Neuronal stem cell (in vitro differentiated cells): ENCODE measurements around the gene CHMP1B.

Source experiments
- DNase-seq: peaks from one replicate; pipeline ENCODE4 v3.0.0-alpha.2; 2013; ENCODE audit warnings: low spot score
- H2AFZ ChIP-seq: one replicate; pipeline ENCODE4 v1.6.1; 2013; ENCODE audit warnings: mild to moderate bottlenecking, low read length, inconsistent platforms
- H2AK5ac ChIP-seq: 2 replicates; pipeline ENCODE4 v1.6.1; 2013; ENCODE audit warnings: low read depth, mild to moderate bottlenecking, inconsistent platforms, low read length, moderate library complexity, mixed read lengths
- H2BK120ac ChIP-seq: 2 replicates; pipeline ENCODE4 v1.6.1; 2013; ENCODE audit warnings: low read depth, mild to moderate bottlenecking, inconsistent platforms, low read length, moderate library complexity, mixed read lengths
- H2BK12ac ChIP-seq: one replicate; pipeline ENCODE4 v1.6.1; 2013; ENCODE audit warnings: low read length, inconsistent platforms
- H2BK15ac ChIP-seq: 2 replicates; pipeline ENCODE4 v1.6.1; 2013; ENCODE audit warnings: mild to moderate bottlenecking, low read length, inconsistent platforms, mixed read lengths
- H2BK5ac ChIP-seq: one replicate; pipeline ENCODE4 v1.6.1; 2013; ENCODE audit warnings: inconsistent platforms, mild to moderate bottlenecking, low read length, moderate library complexity
- H3K14ac ChIP-seq: one replicate; pipeline ENCODE4 v1.6.1; 2013; ENCODE audit warnings: low read length, inconsistent platforms
- H3K18ac ChIP-seq: 2 replicates; pipeline ENCODE4 v1.6.1; 2013; ENCODE audit warnings: low read length, inconsistent platforms
- H3K23ac ChIP-seq: 2 replicates; pipeline ENCODE4 v1.6.1; 2013; ENCODE audit warnings: low read depth, mild to moderate bottlenecking, mixed read lengths, low read length, inconsistent platforms; ENCODE audit not compliant: poor library complexity
- H3K27ac ChIP-seq: replicated peaks from 3 replicates; pipeline ENCODE4 v1.5.1; 2013; ENCODE audit warnings: low read length, inconsistent platforms
- H3K27me3 ChIP-seq, 3 experiments: 2 replicates each; pipeline ENCODE4 v1.6.1; 2013; ENCODE audit warnings: low read length in 3 of 3, mild to moderate bottlenecking in 2 of 3, inconsistent platforms in 1 of 3, low read depth in 1 of 3, mixed read lengths in 1 of 3, moderate library complexity in 1 of 3; ENCODE audit not compliant: control insufficient read depth in 3 of 3, insufficient read depth in 3 of 3
- H3K36me3 ChIP-seq, 2 donors: replicated peaks in 1 of 2; 2 replicates each; pipeline ENCODE4 v1.6.1; 2013; ENCODE audit warnings: low read length in 2 of 2; ENCODE audit not compliant: control insufficient read depth in 2 of 2, insufficient read depth in 2 of 2
- H3K4ac ChIP-seq: 2 replicates; pipeline ENCODE4 v1.6.1; 2013; ENCODE audit warnings: inconsistent platforms, mild to moderate bottlenecking, low read length, moderate library complexity
- H3K4me1 ChIP-seq, 2 donors: 1 replicate in 1 of 2; 2 replicates in 1 of 2; pipeline ENCODE4 v1.6.1; 2013; ENCODE audit warnings: low read length in 2 of 2, low read depth in 1 of 2; ENCODE audit not compliant: control insufficient read depth in 2 of 2, insufficient read depth in 1 of 2
- H3K4me2 ChIP-seq: one replicate; pipeline ENCODE4 v1.6.1; 2013; ENCODE audit warnings: mild to moderate bottlenecking, low read length, inconsistent platforms; ENCODE audit not compliant: insufficient read depth, poor library complexity, severe bottlenecking
- H3K4me3 ChIP-seq, 2 donors: 2 replicates each; pipeline ENCODE4 v1.5.1; 2013; ENCODE audit warnings: low read length in 2 of 2, mild to moderate bottlenecking in 2 of 2, inconsistent platforms in 1 of 2, moderate library complexity in 1 of 2
- H3K79me1 ChIP-seq: one replicate; pipeline ENCODE4 v1.6.1; 2013; ENCODE audit warnings: low read depth, mild to moderate bottlenecking, inconsistent platforms, low read length, moderate library complexity
- H3K9ac ChIP-seq: one replicate; pipeline ENCODE4 v1.6.1; 2013; ENCODE audit warnings: mild to moderate bottlenecking, low read depth, low read length, inconsistent platforms; ENCODE audit not compliant: poor library complexity
- H3K9me3 ChIP-seq, 2 donors: replicated peaks in 1 of 2; 2 replicates each; pipeline versions ENCODE3 to v1.6.1; 2013; ENCODE audit warnings: low read length in 2 of 2, mild to moderate bottlenecking in 2 of 2, inconsistent platforms in 1 of 2, low read depth in 1 of 2, mixed read lengths in 1 of 2, moderate library complexity in 1 of 2; ENCODE audit not compliant: control insufficient read depth in 2 of 2, insufficient read depth in 1 of 2
- H4K8ac ChIP-seq: one replicate; pipeline ENCODE4 v1.6.1; 2013; ENCODE audit warnings: low read depth, mild to moderate bottlenecking, inconsistent platforms, low read length, moderate library complexity
- H4K91ac ChIP-seq: one replicate; pipeline ENCODE4 v1.6.1; 2013; ENCODE audit warnings: low read length, low read depth, mild to moderate bottlenecking, inconsistent platforms; ENCODE audit not compliant: poor library complexity
- WGBS, 2 donors: extraction: QIAGEN DNeasy Blood & Tissue Kit; methylation state at CpG; one replicate each; pipeline ENCODE4 v1.1.7; 2013; ENCODE audit warnings: missing lambda C conversion rate in 2 of 2, mixed read lengths in 1 of 2; ENCODE audit not compliant: insufficient read length in 2 of 2, insufficient replicate concordance in 1 of 2; ENCODE audit errors: extremely low coverage in 2 of 2; 5-methylcytosine and 5-hydroxymethylcytosine counted together

Gene CHMP1B

DNA sequence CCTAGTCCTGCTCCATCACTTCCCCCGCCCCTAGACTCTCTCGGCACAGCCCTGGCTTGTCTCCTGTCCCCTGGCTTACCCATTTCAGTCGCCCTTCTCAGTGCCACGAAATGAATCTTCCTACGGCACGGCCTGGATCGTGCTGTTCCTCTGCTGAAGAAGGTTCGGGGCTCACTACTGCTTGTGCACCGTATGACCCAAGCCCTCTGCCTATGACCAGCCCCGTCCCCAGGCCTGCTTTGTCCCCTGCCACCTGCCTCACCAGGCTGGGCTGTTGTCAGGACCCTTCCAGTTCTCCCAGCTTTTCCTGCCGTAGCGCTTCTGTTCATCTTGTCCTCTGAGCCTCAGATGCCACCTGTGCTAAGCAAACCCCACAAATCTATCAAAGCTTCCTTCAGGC is 13.9 kb downstream of the CHMP1B start:
- no peak overlapping the region for H3K9ac ChIP-seq
- no peak overlapping the region for H2BK5ac ChIP-seq
- no peaks in the 10 kb centered on the region for H3K79me1 ChIP-seq
- DNase-seq = no peak
- H3K4me3 ChIP-seq = peak overlapping the region in 1 of 2 donors; percentile 57
- H3K4me2 ChIP-seq = no peak overlapping the region
- no peaks in the 10 kb centered on the region for H3K4me1 ChIP-seq
- no peak overlapping the region for H4K8ac ChIP-seq
- no peak overlapping the region for H2BK15ac ChIP-seq
- no peak overlapping the region for H3K27ac ChIP-seq
- H3K27me3 ChIP-seq = no peaks in the 10 kb centered on the region
- H3K18ac ChIP-seq = no peak overlapping the region
- no peak overlapping the region for H4K91ac ChIP-seq
- WGBS, 2 donors = no CpG with 5 or more reads among the region's 12 CpGs
- H3K36me3 ChIP-seq = peaks cover 0 to 19% of the 10 kb centered on the region in 2 donors
- no peak overlapping the region for H2BK12ac ChIP-seq
- no peak overlapping the region for H2AK5ac ChIP-seq
- H2BK120ac ChIP-seq = no peak overlapping the region
- H3K9me3 ChIP-seq = no peaks in the 10 kb centered on the region
- no peak overlapping the region for H3K14ac ChIP-seq
- H3K4ac ChIP-seq = no peak overlapping the region
- H2AFZ ChIP-seq = no peak overlapping the region
- no peak overlapping the region for H3K23ac ChIP-seq

GRCh38 chr18:11866329-11866728 is 15.1 kb downstream of the CHMP1B start:
- H4K8ac ChIP-seq = no peak overlapping the region
- H4K91ac ChIP-seq = no peak overlapping the region
- no peak overlapping the region for H3K14ac ChIP-seq
- no peak overlapping the region for H3K27ac ChIP-seq
- H2BK15ac ChIP-seq = no peak overlapping the region
- H2AFZ ChIP-seq = no peak overlapping the region
- no peak overlapping the region for H2AK5ac ChIP-seq
- H3K9me3 ChIP-seq = no peaks in the 10 kb centered on the region
- no peaks in the 10 kb centered on the region for H3K79me1 ChIP-seq
- H3K4me3 ChIP-seq = no peak overlapping the region
- no peak overlapping the region for H3K9ac ChIP-seq
- peaks cover 0 to 23% of the 10 kb centered on the region in 2 donors for H3K36me3 ChIP-seq
- no peaks in the 10 kb centered on the region for H3K27me3 ChIP-seq
- H3K4me2 ChIP-seq = no peak overlapping the region
- no peaks in the 10 kb centered on the region for H3K4me1 ChIP-seq
- no peak overlapping the region for H3K18ac ChIP-seq
- no peak for DNase-seq
- H3K4ac ChIP-seq = no peak overlapping the region
- H3K23ac ChIP-seq = peak overlapping the region; percentile 2
- H2BK120ac ChIP-seq = no peak overlapping the region
- H2BK5ac ChIP-seq = no peak overlapping the region
- no CpG with 5 or more reads among the region's 10 CpGs for WGBS, 2 donors
- H2BK12ac ChIP-seq = no peak overlapping the region

DNA sequence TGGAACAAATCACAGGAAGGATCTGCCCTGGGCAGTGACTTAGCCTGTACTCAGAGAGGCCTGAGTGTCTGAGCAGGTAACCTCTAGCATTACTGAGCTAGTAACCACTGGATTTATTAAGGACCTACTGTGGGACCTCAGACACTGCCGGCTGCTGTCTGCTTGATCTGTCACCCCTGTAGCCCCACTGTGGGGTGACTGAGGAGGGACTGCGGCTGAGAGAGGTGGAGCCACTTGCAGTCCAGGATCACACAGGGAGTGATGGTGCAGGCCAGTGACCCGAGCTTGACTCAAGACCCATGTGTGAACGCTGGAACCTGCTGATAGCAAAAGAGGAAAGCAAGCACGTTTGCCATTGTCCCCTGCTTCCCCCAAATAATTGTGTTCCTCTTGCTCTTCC is 15.6 kb downstream of the CHMP1B start:
- Histone ChIP-seq H3K9me3 (no peaks in the 10 kb centered on the region), H4K8ac (no peak overlapping the region)
- WGBS, 2 donors = no CpG with 5 or more reads among the region's 5 CpGs

GRCh38 chr18:11868230-11868629 is 17.0 kb downstream of the CHMP1B start:
- no peaks in the 10 kb centered on the region for H3K9me3 ChIP-seq
- H3K27me3 ChIP-seq = no peaks in the 10 kb centered on the region
- no peak overlapping the region for H2BK15ac ChIP-seq
- WGBS, 2 donors = no CpG with 5 or more reads among the region's 8 CpGs
- no peak overlapping the region for H4K91ac ChIP-seq
- H3K36me3 ChIP-seq = peaks cover 0 to 33% of the 10 kb centered on the region in 2 donors
- no peak overlapping the region for H2AK5ac ChIP-seq
- H2AFZ ChIP-seq = no peak overlapping the region
- H3K79me1 ChIP-seq = no peaks in the 10 kb centered on the region
- H3K14ac ChIP-seq = no peak overlapping the region
- no peak overlapping the region for H3K18ac ChIP-seq
- no peak overlapping the region for H2BK5ac ChIP-seq
- no peak overlapping the region for H3K27ac ChIP-seq
- H2BK12ac ChIP-seq = no peak overlapping the region
- no peaks in the 10 kb centered on the region for H3K4me1 ChIP-seq
- H3K23ac ChIP-seq = no peak overlapping the region
- H3K9ac ChIP-seq = no peak overlapping the region
- H3K4me3 ChIP-seq = no peak overlapping the region
- H2BK120ac ChIP-seq = no peak overlapping the region
- DNase-seq = no peak
- H4K8ac ChIP-seq = no peak overlapping the region
- no peak overlapping the region for H3K4me2 ChIP-seq
- no peak overlapping the region for H3K4ac ChIP-seq

More for the DNA sequence above, 15.6 kb downstream of the CHMP1B start:
- no peak overlapping the region for H3K18ac ChIP-seq
- no peak overlapping the region for H2AK5ac ChIP-seq
- no peak overlapping the region for H2BK5ac ChIP-seq
- H3K27me3 ChIP-seq = no peaks in the 10 kb centered on the region
- no peak overlapping the region for H4K91ac ChIP-seq
- peak overlapping the region; percentile 2 for H3K23ac ChIP-seq
- no peak for DNase-seq
- H3K79me1 ChIP-seq = no peaks in the 10 kb centered on the region
- H3K9ac ChIP-seq = no peak overlapping the region
- H3K4me2 ChIP-seq = no peak overlapping the region
- H3K27ac ChIP-seq = no peak overlapping the region
- H3K4me3 ChIP-seq = no peak overlapping the region
- H3K4me1 ChIP-seq = no peaks in the 10 kb centered on the region
- H3K14ac ChIP-seq = no peak overlapping the region
- no peak overlapping the region for H2AFZ ChIP-seq
- H2BK12ac ChIP-seq = no peak overlapping the region
- H3K4ac ChIP-seq = no peak overlapping the region
- H2BK120ac ChIP-seq = no peak overlapping the region
- H2BK15ac ChIP-seq = no peak overlapping the region
- peaks cover 0 to 23% of the 10 kb centered on the region in 2 donors for H3K36me3 ChIP-seq
